Measurements from ENCODE around the gene CASS4.

- no peak for TF ChIP-seq POLR2AphosphoS5 (IDR thresholded peaks at IDR 0.05)
- TF ChIP-seq POLR2A (IDR thresholded peaks at IDR 0.05): no peak
Observed at GRCh38 chr20:56391596-56392131, 20.4 kb upstream of the CASS4 start.
